Mucosa of gallbladder (tissue), 1 donor: ENCODE measurements around the gene ADAP1. TPM values are rescaled to one million over a fixed set of nuclear protein-coding genes. Genes with fewer than 3 reads are reported as not detected.

ENCODE experiments used
- DNase-seq: peaks from one replicate; pipeline ENCODE4 v3.0.0-alpha.2; 2020; ENCODE audit warnings: low spot score
- total RNA-seq: library from RNA; stranded (reverse); gene quantifications from one replicate; pipeline ENCODE4 v1.2.1, GENCODE V29; 2021
- donor health status: DM: no; HTN: no; CAD: no.

ADAP1 gene
- total RNA-seq, 1 donor from 2014 or later = 52.4 TPM

DNA sequence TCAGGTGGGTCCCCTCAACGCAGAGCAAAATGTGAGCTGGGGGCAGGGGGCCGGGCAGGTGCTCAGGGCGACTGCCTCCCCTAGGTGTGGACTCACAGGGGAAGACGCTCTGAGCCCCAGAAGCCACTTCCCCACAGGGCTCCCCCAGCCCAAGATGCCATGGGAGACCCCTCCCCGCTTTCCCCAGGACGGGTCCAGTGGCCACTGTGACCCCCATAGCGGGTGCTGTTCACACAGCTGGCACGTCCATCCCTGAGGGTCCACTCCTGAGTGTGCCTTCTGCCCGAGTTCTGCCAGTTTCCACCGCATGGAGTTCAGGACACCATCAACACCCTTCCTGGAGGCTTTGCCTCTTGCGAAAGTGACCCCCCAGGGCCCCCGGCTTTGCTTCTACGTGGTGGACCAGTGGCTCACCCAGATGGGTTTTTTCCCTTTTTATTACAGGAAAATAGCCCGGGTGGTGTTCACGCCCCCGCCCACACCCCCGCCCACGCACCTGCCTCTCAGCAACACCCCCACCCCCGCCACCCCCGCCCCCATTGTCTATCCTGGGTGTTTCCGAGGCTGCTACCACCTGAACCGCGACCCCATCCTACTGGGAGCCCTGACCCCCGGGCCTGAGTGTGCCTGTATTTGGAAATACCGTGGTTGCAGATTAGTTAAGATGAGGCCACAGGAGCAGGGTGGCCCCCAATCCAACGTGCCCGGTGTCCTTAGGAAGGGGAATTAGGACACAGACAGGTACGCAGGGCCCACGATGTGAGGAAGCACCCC lies 32.0 kb downstream of the ADAP1 start:
- DNase-seq = no peak

DNA sequence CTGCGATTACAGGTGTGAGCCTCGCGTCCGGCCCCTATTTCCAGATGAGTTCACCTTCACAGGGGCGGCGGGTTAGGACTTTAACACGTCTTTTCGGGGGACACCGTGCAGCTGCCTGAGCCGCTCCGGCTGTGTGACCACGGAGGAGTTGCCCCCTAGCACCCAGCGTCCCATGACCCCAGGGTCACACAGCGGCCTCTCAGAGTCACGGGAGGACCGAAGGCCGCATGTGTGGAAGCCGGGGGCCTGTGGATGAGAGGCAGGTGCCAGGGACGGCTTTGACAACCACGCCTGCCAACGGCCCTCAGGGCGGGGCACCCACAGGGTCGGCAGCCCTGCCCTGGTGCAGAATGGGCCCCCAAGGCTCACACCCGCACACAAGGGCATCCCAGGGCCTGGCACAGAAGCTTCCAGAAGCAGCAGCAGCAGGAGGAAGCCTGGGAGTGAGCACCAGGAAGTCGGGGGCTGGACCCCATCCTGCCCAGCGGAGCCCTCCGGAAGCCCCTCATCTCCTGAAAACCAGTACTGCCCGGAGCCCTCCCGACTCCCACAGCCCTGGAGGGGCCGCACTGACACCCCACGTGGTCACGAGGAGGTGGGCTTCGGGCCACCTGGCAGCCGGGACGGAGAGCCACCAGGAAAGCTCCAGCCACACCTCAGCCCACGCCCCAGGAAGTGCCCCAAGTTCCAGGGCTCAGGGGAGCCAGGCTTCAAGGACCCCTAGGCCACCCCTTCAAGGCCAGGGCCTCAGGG lies 32.7 kb downstream of the ADAP1 start:
- no peak for DNase-seq

DNA sequence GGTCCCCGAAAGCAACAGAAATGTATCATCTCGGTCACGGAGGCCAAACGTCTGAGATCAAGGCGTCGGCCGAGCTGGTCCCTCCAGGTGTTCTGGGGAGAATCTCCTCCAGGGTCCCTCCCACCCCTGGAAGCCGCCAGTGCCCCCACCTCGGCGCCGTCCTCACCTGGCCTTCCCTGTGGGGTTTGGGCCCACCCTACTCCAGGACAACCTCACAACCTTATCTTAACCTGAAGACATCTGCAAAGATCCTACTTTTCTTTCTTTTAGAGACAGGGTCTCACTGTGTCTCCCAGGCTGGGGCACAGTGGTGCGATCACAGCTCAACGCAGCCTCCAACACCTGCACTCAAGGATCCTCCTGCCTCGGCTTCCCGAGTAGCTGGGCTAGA lies 33.4 kb downstream of the ADAP1 start:
- no peak for DNase-seq

DNA sequence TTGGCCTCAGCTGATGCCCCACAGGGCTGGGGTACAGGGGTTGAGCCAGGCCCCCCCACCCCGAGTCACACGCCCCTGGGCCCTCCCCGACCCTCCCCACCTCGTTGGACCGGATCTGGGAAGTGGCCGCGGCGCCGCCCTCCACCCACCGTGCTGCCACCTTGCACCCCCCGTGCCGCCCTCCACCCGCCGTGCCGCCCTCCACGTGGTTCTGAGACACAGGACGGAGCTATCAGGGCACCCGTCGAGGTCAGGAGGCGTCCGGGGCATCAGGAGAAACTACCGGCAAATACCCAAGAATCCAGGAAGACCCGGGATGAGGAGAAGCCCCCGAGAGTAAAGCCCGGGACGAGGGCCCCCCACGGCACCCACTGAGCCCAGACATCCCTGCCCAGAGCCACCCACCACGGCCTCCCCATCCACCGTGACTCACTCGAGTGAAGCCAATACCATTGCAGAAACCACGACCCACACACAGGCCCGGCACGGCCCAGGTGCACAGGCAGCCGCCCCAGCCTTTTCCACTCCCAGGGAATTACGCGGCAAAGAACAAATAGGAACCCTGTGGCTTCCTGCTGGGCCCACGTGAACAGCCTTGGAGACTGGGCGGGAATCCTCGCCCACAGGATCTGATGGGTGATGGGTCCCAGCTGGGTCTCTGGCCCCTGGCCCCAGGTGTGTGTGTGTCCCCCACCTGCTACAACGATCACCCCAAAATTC lies 34.0 kb downstream of the ADAP1 start:
- no peak for DNase-seq

DNA sequence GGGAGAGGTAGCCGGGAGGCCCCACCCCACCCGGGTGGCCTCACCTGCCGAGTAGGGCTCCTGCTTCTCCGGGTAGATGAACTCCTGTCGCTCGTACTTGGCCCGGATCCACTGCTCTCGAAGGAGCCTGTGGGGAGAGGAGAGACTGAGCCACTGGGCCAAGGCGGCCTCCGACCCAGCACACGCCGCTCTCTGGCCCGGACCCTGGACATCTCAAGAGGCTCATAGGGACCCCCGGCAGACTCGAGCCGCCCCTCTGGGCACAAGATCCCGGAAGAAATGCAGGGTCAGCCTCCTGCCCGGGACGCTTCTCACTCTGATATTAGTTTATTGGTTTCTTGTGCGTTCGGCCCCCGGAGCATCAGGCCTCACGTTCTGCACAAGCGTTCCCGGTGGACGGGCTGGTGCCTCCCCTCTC lies 34.5 kb downstream of the ADAP1 start:
- DNase-seq = peak; percentile 66

DNA sequence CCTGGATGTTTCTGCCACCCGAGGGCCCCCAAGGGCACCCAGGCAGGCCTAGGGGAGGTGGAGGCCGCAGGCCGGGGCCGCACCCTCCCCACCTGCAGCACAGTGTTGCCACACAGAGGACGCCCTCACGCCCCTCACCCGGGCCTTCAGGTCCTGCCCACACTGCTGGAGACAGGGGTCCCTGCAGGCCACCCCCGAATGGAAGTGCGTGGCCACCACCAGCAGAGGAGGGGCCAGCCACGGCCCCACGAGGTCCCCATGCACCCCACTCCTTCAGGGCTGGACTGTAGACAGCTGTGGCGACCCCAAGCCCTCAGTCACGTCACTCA lies 35.4 kb downstream of the ADAP1 start:
- no peak for DNase-seq

DNA sequence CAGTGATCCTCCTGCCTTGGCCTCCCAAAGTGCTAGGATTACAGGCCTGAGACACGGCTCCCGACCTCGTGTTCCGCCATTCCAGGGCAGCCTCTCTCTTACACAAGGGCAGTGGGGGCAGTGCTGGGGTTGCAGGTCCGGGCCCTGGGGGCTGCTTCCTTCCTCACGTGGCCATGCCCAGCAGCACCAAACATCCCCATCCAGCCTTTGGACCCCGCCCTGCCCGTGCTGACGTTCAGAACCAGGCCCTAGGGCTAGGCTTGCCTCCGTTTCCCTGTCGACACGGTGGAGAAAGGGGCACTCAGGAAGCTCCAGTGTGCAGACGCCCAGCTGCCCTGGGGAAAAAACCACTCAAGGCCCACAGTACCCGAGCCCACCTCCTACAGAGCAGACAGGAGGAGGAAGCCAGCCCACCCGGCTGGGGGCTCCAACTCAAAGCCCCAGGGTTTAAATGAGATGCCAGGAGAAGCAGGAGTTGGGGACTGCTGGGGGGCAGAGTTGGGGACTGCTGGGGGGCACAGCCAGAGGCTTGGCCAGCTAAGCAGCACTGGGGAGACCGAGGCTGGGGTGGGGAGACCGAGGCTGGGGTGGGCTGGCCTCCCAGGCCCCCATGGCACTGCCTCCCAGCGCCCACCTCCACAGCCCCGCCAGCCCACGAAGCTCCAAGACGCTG lies 35.9 kb downstream of the ADAP1 start:
- no peak for DNase-seq

DNA sequence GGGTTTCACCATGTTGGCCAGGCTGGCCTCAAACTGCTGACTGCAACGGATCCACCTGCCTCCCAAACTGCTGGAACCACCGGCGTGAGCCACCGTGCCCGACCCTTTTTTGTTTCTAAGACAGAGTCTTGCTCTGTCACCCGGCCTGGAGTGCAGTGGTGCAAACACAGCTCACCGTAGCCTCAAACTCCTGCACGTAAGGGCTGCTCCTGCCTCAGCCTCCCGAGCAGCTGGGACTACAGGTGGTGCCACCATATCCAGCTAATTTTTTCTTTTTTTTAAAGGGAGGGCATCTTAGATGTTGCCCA lies 36.4 kb downstream of the ADAP1 start:
- DNase-seq = no peak

DNA sequence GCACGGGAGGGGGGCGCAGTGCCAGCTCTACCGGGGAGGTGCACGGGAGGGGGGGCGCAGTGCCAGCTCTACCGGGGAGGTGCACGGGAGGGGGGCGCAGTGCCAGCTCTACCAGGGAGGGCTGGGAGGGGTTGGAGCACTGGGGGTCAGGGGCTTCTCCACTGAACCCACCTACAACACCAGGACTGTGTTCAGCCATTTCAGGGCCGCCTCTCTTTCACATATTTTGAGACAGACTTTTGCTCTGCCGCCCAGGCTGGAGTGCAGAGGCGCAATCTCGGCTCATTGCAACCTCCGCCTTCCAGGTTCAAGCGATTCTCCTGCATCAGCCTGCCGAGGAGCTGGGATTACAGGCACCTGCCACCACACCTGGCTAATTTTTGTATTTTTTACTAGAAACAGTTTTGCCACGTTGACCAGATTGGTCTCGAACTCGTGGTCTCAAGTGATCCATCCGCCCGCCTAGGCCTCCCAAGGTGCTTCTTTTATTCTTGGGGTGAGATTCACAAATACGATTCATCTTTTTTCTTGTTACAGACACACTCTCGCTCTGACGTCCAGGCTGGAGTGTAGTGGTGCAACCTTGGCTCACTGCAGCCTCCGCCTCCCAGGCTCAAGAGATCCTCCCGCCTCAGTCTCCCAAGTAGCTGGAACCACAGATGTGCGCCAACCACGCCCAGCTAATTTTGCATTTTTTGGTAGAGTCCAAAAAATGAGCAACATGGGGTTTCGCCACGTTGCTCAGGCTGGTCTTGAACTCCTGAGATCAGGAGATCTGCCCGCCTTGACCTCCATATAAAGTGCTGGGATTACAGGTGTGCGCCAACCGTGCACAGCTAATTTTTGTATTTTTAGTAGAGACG lies 37.0 kb downstream of the ADAP1 start:
- DNase-seq = no peak

DNA sequence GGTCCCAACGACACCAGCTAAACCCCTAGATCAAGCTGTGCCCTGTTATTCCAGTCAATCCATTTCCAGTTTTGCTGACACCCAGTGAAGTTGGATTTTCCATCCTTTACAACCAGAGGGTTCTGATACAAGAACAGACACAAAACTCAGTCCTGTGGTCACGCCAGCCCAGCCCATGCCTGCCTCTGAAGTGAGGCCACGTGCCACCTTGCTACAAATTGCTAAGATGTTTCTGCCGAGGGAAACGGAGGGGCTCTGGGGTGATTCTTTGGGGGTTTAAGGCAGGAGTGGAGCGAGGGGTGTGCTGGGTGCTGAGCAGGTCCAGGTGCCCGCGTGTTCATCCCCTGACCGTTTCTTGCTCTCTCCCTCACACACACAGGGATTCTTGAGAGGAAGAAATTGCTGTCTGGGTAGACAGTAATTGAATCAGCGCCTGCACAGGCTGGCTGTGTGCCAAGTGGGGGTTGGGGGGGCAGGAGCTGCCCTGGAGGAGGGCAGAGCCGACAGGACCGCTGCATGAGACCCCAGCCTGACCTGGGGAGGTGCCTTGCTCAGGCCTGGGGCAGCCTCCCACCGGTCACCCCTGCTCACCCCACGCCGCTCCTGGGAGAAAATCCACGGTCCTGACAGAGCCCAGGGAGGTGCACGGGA lies 38.1 kb downstream of the ADAP1 start:
- DNase-seq = no peak

DNA sequence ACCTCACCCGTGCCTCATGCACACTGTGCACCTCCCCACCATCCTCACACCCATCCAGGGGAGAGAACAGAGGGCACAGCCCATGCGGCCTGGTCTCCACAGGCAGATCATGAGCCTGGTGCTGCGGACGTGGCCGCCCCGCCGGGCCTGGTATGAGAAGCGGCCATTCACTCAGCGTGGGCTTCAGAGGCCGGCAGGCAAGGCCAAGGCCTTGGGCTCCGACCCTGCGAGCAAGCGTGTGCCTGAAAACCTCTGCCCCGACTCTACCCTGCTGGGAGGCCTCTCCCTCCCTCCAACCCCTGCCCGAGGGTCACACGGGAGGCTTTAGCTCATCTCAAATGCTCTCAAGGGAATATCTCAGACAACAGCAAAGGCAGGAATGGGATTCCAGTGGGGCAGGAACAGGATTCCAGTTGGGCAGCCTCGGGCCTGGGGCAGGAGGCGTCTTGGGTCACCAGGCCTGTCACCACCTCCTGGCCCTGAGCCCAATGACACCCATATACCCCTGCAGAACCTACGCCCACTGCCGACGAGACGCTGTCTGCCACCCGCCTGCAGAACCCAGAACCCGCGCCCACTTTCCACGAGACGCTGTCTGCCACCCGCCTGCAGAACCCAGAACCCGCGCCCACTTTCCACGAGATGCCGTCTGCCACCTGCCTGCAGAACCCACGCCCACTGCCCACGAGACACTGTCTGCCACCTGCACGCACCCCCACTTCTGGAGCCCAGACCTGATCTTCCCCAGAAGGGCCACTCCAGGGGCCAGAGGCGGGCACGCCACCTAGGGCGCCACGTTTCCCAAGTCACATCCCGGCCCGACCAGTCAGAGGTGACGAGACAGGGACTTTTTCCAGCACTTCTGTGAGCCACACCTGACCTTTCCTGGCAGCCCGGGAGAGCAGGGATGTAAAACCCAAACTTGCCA lies 38.9 kb downstream of the ADAP1 start:
- DNase-seq = no peak

DNA sequence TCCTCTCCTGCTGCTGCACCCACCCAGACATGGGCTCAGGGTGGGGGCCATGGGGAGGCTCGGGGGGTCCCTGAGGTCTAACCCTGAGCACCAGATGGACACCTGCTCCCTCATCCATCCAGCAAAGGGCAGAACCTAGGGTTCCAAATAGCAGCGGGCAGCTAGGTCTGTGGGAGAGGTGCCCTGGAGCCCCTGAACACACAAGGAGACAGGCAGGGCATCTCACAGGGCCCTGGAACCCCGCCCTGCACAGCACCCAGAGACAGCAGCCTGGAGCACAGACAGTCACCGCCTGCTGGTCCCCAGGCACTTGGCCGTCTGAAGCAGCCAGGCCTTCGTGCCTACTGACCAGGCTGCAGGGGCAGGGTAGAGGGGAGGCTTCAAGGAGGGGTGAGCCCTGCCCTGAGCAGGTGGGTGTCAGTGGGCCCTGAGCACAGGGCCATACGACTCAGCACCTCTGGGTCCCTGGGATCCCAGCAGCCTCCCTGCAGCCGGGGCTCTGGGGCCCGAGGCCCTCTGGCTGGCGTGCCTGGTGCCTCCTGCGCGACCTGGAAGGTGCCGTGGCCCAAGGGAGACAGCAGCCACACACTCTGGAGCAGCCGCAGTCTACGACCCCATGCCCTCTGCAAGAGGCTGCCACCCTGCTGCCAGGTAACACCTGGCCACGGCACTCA lies 39.8 kb downstream of the ADAP1 start:
- DNase-seq = no peak

DNA sequence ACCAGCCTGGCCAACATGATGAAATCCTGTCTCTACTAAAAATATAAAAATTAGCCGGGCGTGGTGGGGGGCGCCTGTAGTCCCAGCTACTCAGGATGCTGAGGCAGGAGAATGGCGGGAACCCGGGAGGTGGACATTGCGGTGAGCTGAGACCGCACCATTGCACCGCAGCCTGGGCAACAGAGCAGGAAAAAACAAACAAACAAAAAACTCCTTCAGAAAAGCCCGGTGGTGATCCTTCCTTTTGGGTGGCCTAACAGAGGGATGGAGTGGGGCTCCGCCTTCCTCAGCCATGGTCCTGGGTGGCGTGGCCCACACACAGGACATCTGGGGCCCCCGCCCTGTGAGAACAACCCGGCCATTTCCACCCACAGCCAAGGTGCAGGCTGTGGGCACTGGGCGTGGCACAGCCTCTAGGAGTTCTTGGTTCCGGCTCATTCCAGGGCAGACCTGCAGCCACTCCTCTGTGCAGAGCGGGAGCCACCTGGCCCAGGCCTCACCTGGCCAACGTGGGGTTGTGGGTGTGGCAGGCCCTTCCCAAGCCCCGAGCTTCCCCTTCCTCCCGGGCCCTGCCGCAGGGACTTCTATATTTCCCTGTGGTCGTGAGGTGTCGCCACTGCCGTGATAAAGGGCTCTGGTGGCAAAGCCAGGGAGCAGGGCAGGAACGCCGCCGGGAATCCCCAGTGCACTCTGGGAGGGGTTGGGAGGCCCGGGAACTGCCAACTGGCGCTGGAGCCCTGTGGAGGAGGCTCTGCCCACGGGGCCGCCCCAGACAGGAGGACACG lies 40.6 kb downstream of the ADAP1 start:
- peak; percentile 78 for DNase-seq

DNA sequence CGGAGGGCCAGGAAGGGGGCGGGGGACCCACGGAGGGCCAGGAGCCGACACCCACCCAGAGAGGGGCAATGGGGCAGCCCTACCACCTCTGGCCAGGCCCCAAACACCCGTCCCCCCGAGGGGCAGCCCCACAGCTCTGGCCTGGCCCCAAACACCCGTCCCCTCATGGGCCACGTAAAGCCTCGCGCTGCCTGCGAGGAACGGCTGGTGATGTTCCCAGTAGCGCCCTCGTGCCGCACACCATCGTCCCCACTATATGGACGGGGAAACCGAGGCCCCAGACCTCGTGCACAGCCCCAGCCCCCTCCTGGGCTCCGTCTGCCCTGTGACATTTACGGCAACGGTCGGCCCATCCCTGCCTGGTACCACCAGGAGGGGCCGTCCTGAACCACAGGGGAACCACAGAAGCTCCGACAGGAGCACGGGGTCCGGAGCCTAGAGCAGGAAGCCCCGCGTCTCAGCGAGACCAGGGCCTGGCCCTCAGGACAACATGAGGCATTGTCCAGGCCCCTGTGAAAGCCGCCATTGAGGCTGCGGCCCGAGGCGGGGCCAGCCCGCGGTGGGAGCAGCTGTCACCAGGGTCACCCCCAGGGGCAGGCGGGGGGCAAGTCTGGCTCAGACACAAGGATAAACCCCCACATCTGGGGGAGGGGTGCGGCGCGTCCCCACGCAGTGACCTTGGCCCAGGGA lies 42.5 kb downstream of the ADAP1 start:
- DNase-seq = no peak

DNA sequence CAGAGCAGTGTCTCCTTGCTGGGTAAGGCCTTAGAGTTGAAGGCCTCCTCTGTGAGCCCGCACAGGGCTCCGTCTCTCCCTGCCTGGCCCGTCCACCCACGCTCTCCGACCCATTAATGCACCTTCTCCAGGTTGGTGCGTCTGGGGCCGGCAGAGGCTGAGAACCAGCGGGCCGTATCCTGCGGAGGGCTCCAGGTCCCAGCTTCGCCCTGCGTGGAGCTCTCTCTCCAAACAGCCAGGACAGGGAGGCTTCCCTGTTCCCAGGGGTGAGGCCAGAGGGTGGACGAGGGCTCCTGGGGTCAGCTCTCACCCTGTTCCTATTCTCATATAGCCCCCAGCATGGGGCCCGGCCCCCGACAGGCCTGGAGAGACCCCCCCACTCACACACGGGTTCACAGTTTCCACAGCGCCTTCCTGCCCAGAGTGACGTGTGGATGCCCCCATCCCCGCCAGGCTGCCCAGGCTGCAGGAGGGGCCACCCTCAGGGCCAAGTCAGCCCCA lies 43.5 kb downstream of the ADAP1 start:
- DNase-seq = no peak

DNA sequence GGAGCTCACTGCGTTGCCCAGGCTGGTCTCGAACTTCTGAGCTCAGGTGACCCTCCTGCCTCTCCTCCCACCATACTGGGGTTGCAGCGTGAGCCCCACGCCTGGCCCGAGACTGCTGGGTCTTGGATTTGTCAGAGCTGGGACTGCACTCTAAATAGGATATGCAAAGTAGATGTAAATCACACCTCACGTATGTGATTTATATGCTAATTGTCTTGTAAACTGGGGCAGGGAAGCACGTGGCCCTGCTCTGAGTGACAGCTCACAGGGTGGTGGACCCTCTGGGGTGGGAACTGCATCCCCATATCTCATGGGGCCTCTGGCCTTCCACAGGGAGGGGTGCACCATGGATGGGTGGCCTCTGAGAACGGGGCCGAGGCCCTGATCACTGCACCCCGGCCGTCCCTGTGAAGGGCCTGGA lies 44.0 kb downstream of the ADAP1 start:
- no peak for DNase-seq
